Osteoblast (primary cell): ENCODE measurements around the gene KDM3A. TPM values are rescaled to one million over a fixed set of nuclear protein-coding genes. Genes with fewer than 3 reads are reported as not detected.

Experiments used
- DNase-seq: peaks from one replicate; pipeline ENCODE4 v3.0.0; 2011; ENCODE audit warnings: low spot score, mixed read lengths; ENCODE audit not compliant: insufficient read length; ENCODE audit errors: missing footprints
- H2AFZ ChIP-seq: 2 replicates; pipeline ENCODE4 v1.6.0; 2011; ENCODE audit warnings: mild to moderate bottlenecking, low read length
- H3K27ac ChIP-seq: 2 replicates; pipeline ENCODE4 v1.5.1; 2011; ENCODE audit warnings: mild to moderate bottlenecking, low read depth, low read length, moderate library complexity
- H3K27me3 ChIP-seq: 2 replicates; pipeline ENCODE4 v1.6.0; 2012; ENCODE audit warnings: mild to moderate bottlenecking, control low read depth, inconsistent platforms, low read length, moderate library complexity; ENCODE audit not compliant: insufficient read depth
- H3K36me3 ChIP-seq: 2 replicates; pipeline ENCODE4 v1.5.1; 2011; ENCODE audit warnings: mild to moderate bottlenecking, low read length, control low read depth, moderate library complexity; ENCODE audit not compliant: insufficient read depth
- H3K4me1 ChIP-seq: 2 replicates; pipeline ENCODE4 v1.5.1; 2011; ENCODE audit warnings: mild to moderate bottlenecking, low read length, control low read depth, moderate library complexity; ENCODE audit not compliant: insufficient read depth
- H3K4me2 ChIP-seq: 2 replicates; pipeline ENCODE4 v1.6.0; 2011; ENCODE audit warnings: mild to moderate bottlenecking, low read length; ENCODE audit not compliant: insufficient read depth
- H3K4me3 ChIP-seq: fragments of 200-600 bp; sonication (generic); 3 replicates; pipeline ENCODE4 v1.5.1; 2012; ENCODE audit warnings: mild to moderate bottlenecking, low read length, inconsistent platforms; ENCODE audit not compliant: insufficient read depth
- H3K79me2 ChIP-seq: 2 replicates; pipeline ENCODE4 v1.6.0; 2012; ENCODE audit warnings: mild to moderate bottlenecking, low read length, control low read depth, inconsistent platforms; ENCODE audit not compliant: insufficient read depth
- H3K9me3 ChIP-seq: 2 replicates; pipeline ENCODE4 v1.5.1; 2011; ENCODE audit warnings: low read depth, low read length, control low read depth
- H4K20me1 ChIP-seq: 2 replicates; pipeline ENCODE4 v1.6.0; 2012; ENCODE audit warnings: mild to moderate bottlenecking, low read length, control low read depth; ENCODE audit not compliant: insufficient read depth
- total RNA-seq: library from RNA; depleted of rRNA; stranded (reverse); fragments of >200 nt; gene quantifications from 2 replicates; pipeline ENCODE4 v1.2.3, GENCODE V29; 2012
- TF ChIP-seq, protein P1 (sequence below): IDR thresholded peaks from 2 replicates; pipeline ENCODE4 v1.5.1; 2011; ENCODE audit warnings: mild to moderate bottlenecking, low read depth, low read length, moderate library complexity; ENCODE audit errors: extremely low read depth

The KDM3A gene
- total RNA-seq, 1 donor = 36.9 TPM

DNA sequence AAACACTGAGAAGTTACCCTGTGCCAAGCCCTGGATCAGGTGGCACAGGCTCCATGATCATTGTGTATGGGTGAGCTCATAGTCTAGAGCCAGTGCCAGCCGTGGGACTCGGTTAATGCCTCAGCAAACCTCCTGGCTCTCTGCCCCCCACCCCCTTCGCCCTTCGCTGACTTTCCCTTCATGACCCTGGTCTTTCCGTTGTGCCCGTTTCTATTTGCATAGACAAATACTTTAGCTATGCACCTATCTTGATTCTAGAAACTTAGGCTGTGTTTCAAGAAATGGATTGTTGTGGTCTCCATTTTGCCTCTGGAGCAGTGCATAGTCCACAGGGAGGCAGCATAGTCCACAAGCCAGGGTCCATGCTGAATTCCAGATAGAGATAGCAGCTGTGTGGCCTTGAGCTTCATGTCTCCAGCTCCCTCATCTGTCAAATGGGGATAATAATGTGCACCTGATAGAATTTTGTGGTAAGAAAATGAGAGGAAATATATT is 44.8 kb upstream of the KDM3A start:
- no peak for DNase-seq
- no peaks in the 10 kb centered on the region for H4K20me1 ChIP-seq
- peaks cover 6% of the 10 kb centered on the region for H3K4me1 ChIP-seq
- H3K79me2 ChIP-seq = no peaks in the 10 kb centered on the region
- no peak overlapping the region for H3K4me3 ChIP-seq
- peak overlapping the region; percentile 50 for H2AFZ ChIP-seq
- H3K4me2 ChIP-seq = peak overlapping the region; percentile 35
- TF ChIP-seq, protein P1, sequence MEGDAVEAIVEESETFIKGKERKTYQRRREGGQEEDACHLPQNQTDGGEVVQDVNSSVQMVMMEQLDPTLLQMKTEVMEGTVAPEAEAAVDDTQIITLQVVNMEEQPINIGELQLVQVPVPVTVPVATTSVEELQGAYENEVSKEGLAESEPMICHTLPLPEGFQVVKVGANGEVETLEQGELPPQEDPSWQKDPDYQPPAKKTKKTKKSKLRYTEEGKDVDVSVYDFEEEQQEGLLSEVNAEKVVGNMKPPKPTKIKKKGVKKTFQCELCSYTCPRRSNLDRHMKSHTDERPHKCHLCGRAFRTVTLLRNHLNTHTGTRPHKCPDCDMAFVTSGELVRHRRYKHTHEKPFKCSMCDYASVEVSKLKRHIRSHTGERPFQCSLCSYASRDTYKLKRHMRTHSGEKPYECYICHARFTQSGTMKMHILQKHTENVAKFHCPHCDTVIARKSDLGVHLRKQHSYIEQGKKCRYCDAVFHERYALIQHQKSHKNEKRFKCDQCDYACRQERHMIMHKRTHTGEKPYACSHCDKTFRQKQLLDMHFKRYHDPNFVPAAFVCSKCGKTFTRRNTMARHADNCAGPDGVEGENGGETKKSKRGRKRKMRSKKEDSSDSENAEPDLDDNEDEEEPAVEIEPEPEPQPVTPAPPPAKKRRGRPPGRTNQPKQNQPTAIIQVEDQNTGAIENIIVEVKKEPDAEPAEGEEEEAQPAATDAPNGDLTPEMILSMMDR = peak; percentile 61
- no peaks in the 10 kb centered on the region for H3K9me3 ChIP-seq
- H3K27me3 ChIP-seq = no peaks in the 10 kb centered on the region
- H3K36me3 ChIP-seq = no peaks in the 10 kb centered on the region
- H3K27ac ChIP-seq = no peak overlapping the region

DNA sequence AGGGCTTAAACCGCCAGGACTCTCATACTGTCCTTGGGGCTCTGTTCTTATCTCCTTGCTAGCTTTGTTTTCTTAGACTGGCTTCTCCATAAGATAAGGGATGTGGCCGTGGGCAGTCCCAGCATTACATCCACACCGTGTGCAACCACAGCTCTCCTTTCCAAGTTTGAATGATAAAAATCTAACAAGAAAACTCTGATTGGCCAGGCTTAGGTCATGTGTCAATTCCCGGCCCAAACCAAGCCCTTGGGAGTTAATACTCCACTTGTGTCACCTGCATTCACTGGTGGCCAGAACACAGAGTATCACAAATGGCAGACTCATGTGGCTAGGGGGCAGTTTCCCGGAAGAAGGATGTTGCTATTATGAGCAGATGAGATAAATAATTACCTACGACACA is 43.2 kb upstream of the KDM3A start:
- H2AFZ ChIP-seq = no peak overlapping the region
- no peaks in the 10 kb centered on the region for H3K36me3 ChIP-seq
- no peak overlapping the region for H3K27ac ChIP-seq
- TF ChIP-seq, protein P1 = no peak
- H3K4me3 ChIP-seq = no peak overlapping the region
- H3K4me1 ChIP-seq = peaks cover 6% of the 10 kb centered on the region
- no peaks in the 10 kb centered on the region for H3K79me2 ChIP-seq
- H3K4me2 ChIP-seq = no peak overlapping the region
- H3K9me3 ChIP-seq = no peaks in the 10 kb centered on the region
- DNase-seq = no peak
- H3K27me3 ChIP-seq = no peaks in the 10 kb centered on the region
- no peaks in the 10 kb centered on the region for H4K20me1 ChIP-seq

DNA sequence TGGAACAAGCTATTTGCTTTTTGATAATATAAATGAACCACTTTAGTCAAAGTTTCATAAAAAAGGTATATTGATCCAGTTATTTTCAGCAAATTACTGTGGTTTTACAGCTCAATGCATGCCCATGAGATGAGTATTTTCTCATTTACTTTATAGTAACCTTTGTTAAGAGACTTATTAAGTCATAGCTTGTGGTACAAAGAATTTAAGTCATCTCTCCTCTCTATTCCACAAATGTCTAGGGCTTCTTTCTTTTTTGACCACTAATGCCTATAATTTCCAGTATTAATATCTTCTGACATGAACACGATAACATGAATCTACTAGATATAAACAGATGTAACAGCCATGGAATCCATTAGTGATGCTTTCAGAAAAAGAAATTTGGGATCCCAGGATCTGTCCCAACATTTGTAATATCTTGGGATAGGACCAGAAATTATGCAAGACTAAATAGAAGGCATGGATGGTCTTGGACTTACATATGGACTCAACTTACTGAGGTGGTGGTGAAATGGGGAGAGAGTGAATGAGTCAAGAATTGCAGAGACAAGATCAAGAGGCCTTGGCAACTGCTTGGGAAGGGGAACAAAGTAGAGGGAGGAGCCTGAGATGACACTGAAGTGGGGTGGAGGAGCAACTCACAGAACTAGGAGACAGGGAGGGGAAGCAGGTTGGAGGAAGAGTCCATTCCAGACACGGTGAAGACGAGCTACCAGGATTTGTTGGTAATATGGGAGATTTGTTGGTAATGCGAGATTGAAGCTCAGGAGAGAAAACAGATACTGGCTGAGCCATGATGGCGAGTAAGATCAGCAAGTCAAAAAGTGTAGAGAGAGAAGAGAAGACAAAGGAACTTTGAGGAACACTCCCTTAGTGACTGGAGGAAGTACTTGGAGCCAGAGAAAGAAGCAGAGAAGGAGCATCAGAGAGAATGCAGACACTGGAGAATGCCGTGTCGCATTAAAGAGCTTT is 42.4 kb upstream of the KDM3A start:
- Histone ChIP-seq H4K20me1 (no peaks in the 10 kb centered on the region), H3K4me3 (no peak overlapping the region), H3K79me2 (no peaks in the 10 kb centered on the region), H3K27ac (no peak overlapping the region), H3K4me2 (no peak overlapping the region), H3K27me3 (no peaks in the 10 kb centered on the region), H3K36me3 (no peaks in the 10 kb centered on the region), H2AFZ (no peak overlapping the region), H3K4me1 (peaks cover 3% of the 10 kb centered on the region), H3K9me3 (no peaks in the 10 kb centered on the region)
- TF ChIP-seq, protein P1 = no peak
- no peak for DNase-seq

DNA sequence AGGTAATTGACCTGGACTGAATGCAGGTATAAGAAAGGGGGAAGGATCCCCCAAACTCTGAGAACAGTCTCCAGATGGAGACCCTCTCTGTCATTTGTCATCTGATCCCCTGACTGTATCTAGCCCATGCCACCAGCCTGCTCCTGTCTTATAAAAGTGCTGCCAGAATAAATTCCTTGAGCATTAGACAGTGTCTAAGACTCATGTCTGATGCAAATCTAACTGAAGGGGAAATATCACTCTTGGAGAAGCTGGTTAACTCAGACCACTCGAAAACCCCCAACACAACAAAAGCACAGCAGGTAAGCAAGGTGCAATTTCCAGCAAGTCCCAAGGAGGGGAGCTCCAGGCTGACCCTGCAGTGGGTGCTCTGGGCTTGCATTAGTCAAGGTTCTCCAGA is 40.9 kb upstream of the KDM3A start:
- H3K4me2 ChIP-seq = no peak overlapping the region
- H4K20me1 ChIP-seq = no peaks in the 10 kb centered on the region
- H2AFZ ChIP-seq = no peak overlapping the region
- no peaks in the 10 kb centered on the region for H3K79me2 ChIP-seq
- DNase-seq = no peak
- no peak overlapping the region for H3K27ac ChIP-seq
- H3K27me3 ChIP-seq = no peaks in the 10 kb centered on the region
- H3K4me1 ChIP-seq = no peaks in the 10 kb centered on the region
- H3K4me3 ChIP-seq = no peak overlapping the region
- no peaks in the 10 kb centered on the region for H3K9me3 ChIP-seq
- TF ChIP-seq, protein P1 = no peak
- H3K36me3 ChIP-seq = no peaks in the 10 kb centered on the region
